C4-2B (cell line): Measurements from ENCODE around the gene IFNLR1.

Source experiments
- ZFX ChIP-seq: fragments of 450-650 bp; IDR thresholded peaks from 2 replicates; pipeline ENCODE4 v1.6.1; 2017
- TF ChIP-seq, protein P1 (sequence below): fragments of 450-650 bp; conservative IDR thresholded peaks from 2 replicates; pipeline ENCODE4 v1.5.1; 2017; ENCODE audit warnings: mild to moderate bottlenecking

DNA sequence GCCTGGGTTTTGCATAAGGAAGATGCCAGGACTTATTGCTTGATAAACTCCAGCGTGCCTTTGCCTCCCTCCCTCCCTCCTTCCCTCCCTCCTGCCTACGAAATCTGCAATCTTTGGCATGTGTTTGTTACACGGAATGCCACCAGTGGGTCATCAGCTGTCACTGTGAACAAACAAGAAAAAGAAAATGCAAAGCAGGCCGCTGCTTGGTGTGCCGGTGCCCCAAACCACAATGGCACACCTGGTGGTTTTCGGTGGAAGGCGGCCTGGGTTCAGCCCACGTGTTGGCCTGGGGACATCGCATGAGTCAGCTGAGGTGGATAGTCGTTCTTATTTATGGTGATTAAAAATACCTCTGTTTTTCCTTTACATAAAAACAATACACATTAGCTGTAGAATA lies 16.3 kb upstream of the IFNLR1 start:
- TF ChIP-seq, protein P1, sequence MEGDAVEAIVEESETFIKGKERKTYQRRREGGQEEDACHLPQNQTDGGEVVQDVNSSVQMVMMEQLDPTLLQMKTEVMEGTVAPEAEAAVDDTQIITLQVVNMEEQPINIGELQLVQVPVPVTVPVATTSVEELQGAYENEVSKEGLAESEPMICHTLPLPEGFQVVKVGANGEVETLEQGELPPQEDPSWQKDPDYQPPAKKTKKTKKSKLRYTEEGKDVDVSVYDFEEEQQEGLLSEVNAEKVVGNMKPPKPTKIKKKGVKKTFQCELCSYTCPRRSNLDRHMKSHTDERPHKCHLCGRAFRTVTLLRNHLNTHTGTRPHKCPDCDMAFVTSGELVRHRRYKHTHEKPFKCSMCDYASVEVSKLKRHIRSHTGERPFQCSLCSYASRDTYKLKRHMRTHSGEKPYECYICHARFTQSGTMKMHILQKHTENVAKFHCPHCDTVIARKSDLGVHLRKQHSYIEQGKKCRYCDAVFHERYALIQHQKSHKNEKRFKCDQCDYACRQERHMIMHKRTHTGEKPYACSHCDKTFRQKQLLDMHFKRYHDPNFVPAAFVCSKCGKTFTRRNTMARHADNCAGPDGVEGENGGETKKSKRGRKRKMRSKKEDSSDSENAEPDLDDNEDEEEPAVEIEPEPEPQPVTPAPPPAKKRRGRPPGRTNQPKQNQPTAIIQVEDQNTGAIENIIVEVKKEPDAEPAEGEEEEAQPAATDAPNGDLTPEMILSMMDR, result no peak
- TF ChIP-seq ZFX, result no peak
